Smooth muscle cell (in vitro differentiated cells): ENCODE results near the gene MEP1A. TPM values are rescaled to one million over a fixed set of nuclear protein-coding genes. Genes with fewer than 3 reads are reported as not detected.
"Not testable (repeated sequence)": the region's sequence is repeated elsewhere in the genome, so short reads cannot be mapped to it uniquely, and the experiment has no call there.

Experiments
- DNase-seq: peaks from one replicate; lab custom pipeline; 2025; ENCODE audit not compliant: unreplicated experiment; lab: John Stamatoyannopoulos, UW
- H2AFZ ChIP-seq: fragments of 200-600 bp; sonication (generic); 2 replicates; pipeline ENCODE4 v1.6.0; 2016; ENCODE audit warnings: antibody characterized with exemption, low read depth, mild to moderate bottlenecking
- H3F3A ChIP-seq: fragments of 200-600 bp; sonication (generic); 2 replicates; pipeline ENCODE4 v1.6.0; 2017; ENCODE audit warnings: antibody characterized with exemption, low read depth
- H3K27ac ChIP-seq: fragments of 200-600 bp; sonication (generic); 2 replicates; pipeline ENCODE4 v1.5.1; 2016; ENCODE audit warnings: low read depth, mild to moderate bottlenecking
- H3K27me3 ChIP-seq: fragments of 200-600 bp; sonication (generic); 2 replicates; pipeline ENCODE4 v1.6.1; 2016; ENCODE audit warnings: low read depth, mild to moderate bottlenecking
- H3K36me3 ChIP-seq: fragments of 200-600 bp; sonication (generic); 2 replicates; pipeline ENCODE4 v1.5.1; 2016; ENCODE audit warnings: low read depth
- H3K4me1 ChIP-seq: fragments of 200-600 bp; sonication (generic); 2 replicates; pipeline ENCODE4 v1.5.1; 2016; ENCODE audit warnings: low read depth
- H3K4me2 ChIP-seq: fragments of 200-600 bp; sonication (generic); 2 replicates; pipeline ENCODE4 v1.6.0; 2016; ENCODE audit warnings: mild to moderate bottlenecking
- H3K4me3 ChIP-seq: fragments of 200-600 bp; sonication (generic); 2 replicates; pipeline ENCODE4 v1.5.1; 2016; ENCODE audit warnings: mild to moderate bottlenecking
- H3K79me2 ChIP-seq: fragments of 200-600 bp; sonication (generic); 2 replicates; pipeline ENCODE4 v1.6.0; 2016; ENCODE audit warnings: low read depth, mild to moderate bottlenecking
- H3K9ac ChIP-seq: fragments of 200-600 bp; sonication (generic); 2 replicates; pipeline ENCODE4 v1.6.0; 2016; ENCODE audit warnings: low read depth
- H3K9me3 ChIP-seq: fragments of 200-600 bp; sonication (generic); replicated peaks from 2 replicates; pipeline ENCODE4 v1.5.1; 2016; ENCODE audit warnings: low read depth
- H4K20me1 ChIP-seq: fragments of 200-600 bp; sonication (generic); 2 replicates; pipeline ENCODE4 v1.6.0; 2016; ENCODE audit warnings: low read depth
- whole genome bisulfite sequencing: methylation state at CpG from one replicate; pipeline ENCODE4 v1.1.7; 2016; ENCODE audit warnings: low lambda C conversion rate; 5-methylcytosine and 5-hydroxymethylcytosine counted together
- polyA plus RNA-seq: library from polyadenylated mRNA; unstranded; fragments of >200 nt; fragmentation: Nextera tagmentation; extraction: Ambion mirVana; gene quantifications from 2 replicates; pipeline ENCODE4 v1.2.1, GENCODE V29; 2016
- total RNA-seq: library from RNA; depleted of rRNA; stranded (reverse); fragments of >200 nt; gene quantifications from 2 replicates; pipeline ENCODE4 v1.2.3, GENCODE V29; 2014
- TF ChIP-seq, protein P1 (sequence below): fragments of 200-600 bp; sonication (generic); IDR thresholded peaks from 2 replicates; pipeline ENCODE4 v1.5.1; 2017; ENCODE audit warnings: borderline replicate concordance, mild to moderate bottlenecking, antibody characterized with exemption; ENCODE audit not compliant: insufficient read depth, poor library complexity, severe bottlenecking

MEP1A gene
- total and polyA plus RNA-seq, 2 experiments from 2014 or later: not detected

- TF ChIP-seq, protein P1, sequence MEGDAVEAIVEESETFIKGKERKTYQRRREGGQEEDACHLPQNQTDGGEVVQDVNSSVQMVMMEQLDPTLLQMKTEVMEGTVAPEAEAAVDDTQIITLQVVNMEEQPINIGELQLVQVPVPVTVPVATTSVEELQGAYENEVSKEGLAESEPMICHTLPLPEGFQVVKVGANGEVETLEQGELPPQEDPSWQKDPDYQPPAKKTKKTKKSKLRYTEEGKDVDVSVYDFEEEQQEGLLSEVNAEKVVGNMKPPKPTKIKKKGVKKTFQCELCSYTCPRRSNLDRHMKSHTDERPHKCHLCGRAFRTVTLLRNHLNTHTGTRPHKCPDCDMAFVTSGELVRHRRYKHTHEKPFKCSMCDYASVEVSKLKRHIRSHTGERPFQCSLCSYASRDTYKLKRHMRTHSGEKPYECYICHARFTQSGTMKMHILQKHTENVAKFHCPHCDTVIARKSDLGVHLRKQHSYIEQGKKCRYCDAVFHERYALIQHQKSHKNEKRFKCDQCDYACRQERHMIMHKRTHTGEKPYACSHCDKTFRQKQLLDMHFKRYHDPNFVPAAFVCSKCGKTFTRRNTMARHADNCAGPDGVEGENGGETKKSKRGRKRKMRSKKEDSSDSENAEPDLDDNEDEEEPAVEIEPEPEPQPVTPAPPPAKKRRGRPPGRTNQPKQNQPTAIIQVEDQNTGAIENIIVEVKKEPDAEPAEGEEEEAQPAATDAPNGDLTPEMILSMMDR: no peak
- Histone ChIP-seq H3K9ac (no peak overlapping the region), H3K9me3 (no peaks in the 10 kb centered on the region), H4K20me1 (no peaks in the 10 kb centered on the region), H3K27me3 (no peaks in the 10 kb centered on the region), H3K36me3 (no peaks in the 10 kb centered on the region), H3K4me1 (no peaks in the 10 kb centered on the region), H2AFZ (no peak overlapping the region), H3F3A (no peaks in the 10 kb centered on the region), H3K79me2 (no peaks in the 10 kb centered on the region), H3K4me2 (no peak overlapping the region), H3K27ac (no peak overlapping the region), H3K4me3 (no peak overlapping the region)
- DNase-seq: no peak
- 77% methylated on average over 4 of the region's 4 CpGs for WGBS
Observed at GRCh38 chr6:46821458-46821881, 28.3 kb downstream of the MEP1A start.

DNA sequence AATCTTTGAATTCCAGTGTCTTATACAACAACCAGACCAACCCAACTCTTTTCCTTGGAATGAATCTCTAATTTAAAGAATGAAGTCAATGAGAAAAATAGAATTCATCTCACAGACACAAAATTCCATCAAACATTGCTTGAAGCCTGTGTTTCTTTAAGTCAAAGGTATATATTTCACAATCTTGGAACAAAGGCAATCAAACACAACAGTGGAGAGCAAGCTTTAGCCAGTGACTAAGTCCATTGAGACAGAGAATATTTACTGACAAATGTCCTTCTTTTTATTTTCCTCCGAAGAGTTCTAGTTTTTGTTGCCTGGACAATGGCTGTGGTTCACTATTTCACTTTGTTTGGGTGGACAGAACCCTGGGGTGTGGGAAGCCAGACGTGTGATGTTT lies 35.8 kb downstream of the MEP1A start:
- H3K4me3 ChIP-seq: no peak overlapping the region
- no peak overlapping the region for H3K4me2 ChIP-seq
- H3K36me3 ChIP-seq: no peaks in the 10 kb centered on the region
- TF ChIP-seq, protein P1: no peak
- no peaks in the 10 kb centered on the region for H3F3A ChIP-seq
- H2AFZ ChIP-seq: no peak overlapping the region
- H3K27ac ChIP-seq: no peak overlapping the region
- H3K9me3 ChIP-seq: no peaks in the 10 kb centered on the region
- WGBS: 67% methylated on average over 2 of the region's 2 CpGs
- H4K20me1 ChIP-seq: no peaks in the 10 kb centered on the region
- peaks cover 15% of the 10 kb centered on the region for H3K27me3 ChIP-seq
- DNase-seq: no peak
- no peaks in the 10 kb centered on the region for H3K4me1 ChIP-seq
- no peaks in the 10 kb centered on the region for H3K79me2 ChIP-seq
- no peak overlapping the region for H3K9ac ChIP-seq

- no peak overlapping the region for H3K27ac ChIP-seq
- 96% methylated on average over 3 of the region's 3 CpGs for WGBS
- no peak for DNase-seq
Observed at GRCh38 chr6:46832816-46833215, 39.6 kb downstream of the MEP1A start.

DNA sequence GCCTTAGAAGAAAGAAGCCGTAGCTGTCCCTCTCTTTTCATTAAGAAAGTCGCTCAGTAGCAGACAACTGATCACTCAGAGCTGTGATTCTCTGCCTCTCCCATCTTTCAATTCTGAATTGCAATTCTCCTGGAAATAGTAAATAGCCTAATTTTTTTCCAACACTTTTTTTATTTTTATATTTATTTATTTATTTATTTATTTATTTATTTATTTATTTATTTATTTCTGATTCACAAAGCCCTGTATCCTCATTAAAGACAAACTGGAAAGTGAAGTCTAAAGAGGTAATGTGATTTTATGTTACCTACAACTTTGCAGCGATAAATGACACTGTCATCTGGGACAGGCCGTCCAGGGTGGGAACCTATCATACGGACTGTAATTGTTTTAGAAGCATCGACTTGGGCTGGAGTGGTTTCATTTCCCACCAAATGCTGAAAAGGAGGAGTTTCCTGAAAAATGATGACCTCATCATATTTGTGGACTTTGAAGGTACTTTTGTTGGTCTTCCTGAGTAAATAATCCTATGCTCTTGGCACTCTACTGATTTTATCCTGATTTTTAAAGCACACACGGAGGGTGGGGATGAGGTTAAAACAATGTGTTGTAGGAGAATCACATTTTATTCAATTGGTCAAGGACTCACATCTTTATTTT lies 41.2 kb downstream of the MEP1A start:
- not testable (repeated sequence) for H3K79me2 ChIP-seq, H3K4me2 ChIP-seq, H4K20me1 ChIP-seq, H3K36me3 ChIP-seq, H3K9me3 ChIP-seq, H3K27me3 ChIP-seq, H3K27ac ChIP-seq, H3F3A ChIP-seq, H3K4me3 ChIP-seq, H3K4me1 ChIP-seq, H2AFZ ChIP-seq, H3K9ac ChIP-seq, DNase-seq
- 69% methylated on average over 7 of the region's 7 CpGs for WGBS

More at GRCh38 chr6:46832816-46833215, 39.6 kb downstream of the MEP1A start:
- Histone ChIP-seq H3K36me3 (no peaks in the 10 kb centered on the region), H3K4me3 (no peak overlapping the region), H4K20me1 (no peaks in the 10 kb centered on the region), H3K79me2 (no peaks in the 10 kb centered on the region), H2AFZ (no peak overlapping the region), H3F3A (no peaks in the 10 kb centered on the region), H3K4me1 (no peaks in the 10 kb centered on the region), H3K9me3 (no peaks in the 10 kb centered on the region), H3K4me2 (no peak overlapping the region), H3K27me3 (peaks cover 11% of the 10 kb centered on the region), H3K9ac (no peak overlapping the region)
- TF ChIP-seq, protein P1: no peak

GRCh38 chr6:46834991-46835390 lies 41.8 kb downstream of the MEP1A start:
- H3K27ac ChIP-seq, H3K36me3 ChIP-seq, DNase-seq, H3K9ac ChIP-seq, H4K20me1 ChIP-seq, H2AFZ ChIP-seq, H3K4me1 ChIP-seq, H3K9me3 ChIP-seq, H3K4me3 ChIP-seq, H3K79me2 ChIP-seq, H3K27me3 ChIP-seq, H3F3A ChIP-seq, H3K4me2 ChIP-seq: not testable (repeated sequence)
- 94% methylated on average over 2 of the region's 2 CpGs for WGBS
